DND-41 (cell line): Measurements from ENCODE around the gene COL23A1.

Source experiments
- ATAC-seq: fragments of 200-7000 bp; cut with Tn5 transposase; 3 replicates; pipeline ENCODE4 v1.9.1; 2021; ENCODE audit warnings: low read depth; ENCODE audit not compliant: insufficient read depth
- DNase-seq: peaks from one replicate; pipeline ENCODE4 v3.0.0-alpha.2; 2020
- H2AFZ ChIP-seq: 2 replicates; pipeline ENCODE4 v1.6.0; 2012; ENCODE audit warnings: low read depth, low read length
- H3K27ac ChIP-seq: 2 replicates; pipeline ENCODE4 v1.5.1; 2012; ENCODE audit warnings: low read length, inconsistent platforms
- H3K27me3 ChIP-seq: fragments of 200-600 bp; sonication (generic); 2 replicates; pipeline ENCODE4 v1.6.0; 2012; ENCODE audit warnings: low read length, mild to moderate bottlenecking, inconsistent platforms; ENCODE audit not compliant: insufficient read depth, poor library complexity
- H3K36me3 ChIP-seq: 2 replicates; pipeline ENCODE4 v1.5.1; 2012; ENCODE audit warnings: low read length, inconsistent platforms; ENCODE audit not compliant: insufficient read depth
- H3K4me1 ChIP-seq: 2 replicates; pipeline ENCODE4 v1.5.1; 2012; ENCODE audit warnings: mild to moderate bottlenecking, low read length; ENCODE audit not compliant: insufficient read depth
- H3K4me2 ChIP-seq: 2 replicates; pipeline ENCODE4 v1.6.0; 2012; ENCODE audit warnings: mild to moderate bottlenecking, moderate library complexity, low read length, inconsistent platforms; ENCODE audit not compliant: insufficient read depth
- H3K4me3 ChIP-seq, 2 experiments: fragments of 200-600 bp in 1 of 2; shearing (Covaris generic) in 1 of 2; 2 replicates each; pipeline ENCODE4 v1.5.1; 2012 to 2016; ENCODE audit warnings: inconsistent platforms in 2 of 2, low read length in 2 of 2, mild to moderate bottlenecking in 2 of 2, low read depth in 1 of 2, moderate library complexity in 1 of 2
- H3K79me2 ChIP-seq: 2 replicates; pipeline ENCODE4 v1.6.0; 2012; ENCODE audit warnings: low read length, inconsistent platforms; ENCODE audit not compliant: insufficient read depth
- H3K9ac ChIP-seq: 2 replicates; pipeline ENCODE4 v1.6.0; 2012; ENCODE audit warnings: low read depth, mild to moderate bottlenecking, inconsistent platforms, low read length, moderate library complexity
- H3K9me3 ChIP-seq: 2 replicates; pipeline ENCODE4 v1.5.1; 2012; ENCODE audit warnings: low read length, moderate library complexity, mild to moderate bottlenecking, inconsistent platforms; ENCODE audit not compliant: insufficient read depth, severe bottlenecking
- H4K20me1 ChIP-seq: 2 replicates; pipeline ENCODE4 v1.6.0; 2012; ENCODE audit warnings: low read length; ENCODE audit not compliant: insufficient read depth
- EZH2 ChIP-seq: IDR thresholded peaks from 3 replicates; pipeline ENCODE4 v1.6.1; 2012; ENCODE audit warnings: borderline replicate concordance, low read depth, mild to moderate bottlenecking, moderate library complexity, low read length, inconsistent platforms; ENCODE audit not compliant: severe bottlenecking
- TF ChIP-seq, protein P1 (sequence below): IDR thresholded peaks from 2 replicates; pipeline ENCODE4 v1.5.1; 2012; ENCODE audit warnings: borderline replicate concordance, low read length, moderate library complexity, mild to moderate bottlenecking; ENCODE audit not compliant: poor library complexity, severe bottlenecking; ENCODE audit errors: extremely low read depth

Gene COL23A1

DNA sequence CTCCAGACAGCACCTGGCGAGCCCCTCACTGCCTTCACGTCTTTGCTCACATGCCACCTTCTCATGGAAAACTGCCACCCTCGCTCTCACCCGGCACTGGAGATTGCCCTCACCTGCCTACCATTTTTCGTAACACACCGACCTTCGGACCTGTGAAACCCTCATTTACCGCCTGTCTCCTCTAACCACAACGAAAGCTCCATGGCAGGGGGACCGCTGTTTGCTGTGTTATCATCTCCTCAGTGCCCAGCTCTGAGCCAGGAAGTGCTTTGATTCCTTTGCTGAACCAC lies 248.4 kb downstream of the COL23A1 start:
- H3K36me3 ChIP-seq = no peaks in the 10 kb centered on the region
- no peaks in the 10 kb centered on the region for H3K4me1 ChIP-seq
- no peak overlapping the region for H2AFZ ChIP-seq
- H4K20me1 ChIP-seq = no peaks in the 10 kb centered on the region
- no peak overlapping the region for H3K4me3 ChIP-seq
- H3K9me3 ChIP-seq = no peaks in the 10 kb centered on the region
- H3K27me3 ChIP-seq = no peaks in the 10 kb centered on the region
- ATAC-seq = no peak
- DNase-seq = no peak
- H3K79me2 ChIP-seq = no peaks in the 10 kb centered on the region
- no peak overlapping the region for H3K9ac ChIP-seq
- no peak overlapping the region for H3K4me2 ChIP-seq
- H3K27ac ChIP-seq = no peak overlapping the region
- TF ChIP-seq EZH2 = no peak
- TF ChIP-seq, protein P1, sequence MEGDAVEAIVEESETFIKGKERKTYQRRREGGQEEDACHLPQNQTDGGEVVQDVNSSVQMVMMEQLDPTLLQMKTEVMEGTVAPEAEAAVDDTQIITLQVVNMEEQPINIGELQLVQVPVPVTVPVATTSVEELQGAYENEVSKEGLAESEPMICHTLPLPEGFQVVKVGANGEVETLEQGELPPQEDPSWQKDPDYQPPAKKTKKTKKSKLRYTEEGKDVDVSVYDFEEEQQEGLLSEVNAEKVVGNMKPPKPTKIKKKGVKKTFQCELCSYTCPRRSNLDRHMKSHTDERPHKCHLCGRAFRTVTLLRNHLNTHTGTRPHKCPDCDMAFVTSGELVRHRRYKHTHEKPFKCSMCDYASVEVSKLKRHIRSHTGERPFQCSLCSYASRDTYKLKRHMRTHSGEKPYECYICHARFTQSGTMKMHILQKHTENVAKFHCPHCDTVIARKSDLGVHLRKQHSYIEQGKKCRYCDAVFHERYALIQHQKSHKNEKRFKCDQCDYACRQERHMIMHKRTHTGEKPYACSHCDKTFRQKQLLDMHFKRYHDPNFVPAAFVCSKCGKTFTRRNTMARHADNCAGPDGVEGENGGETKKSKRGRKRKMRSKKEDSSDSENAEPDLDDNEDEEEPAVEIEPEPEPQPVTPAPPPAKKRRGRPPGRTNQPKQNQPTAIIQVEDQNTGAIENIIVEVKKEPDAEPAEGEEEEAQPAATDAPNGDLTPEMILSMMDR = no peak

DNA sequence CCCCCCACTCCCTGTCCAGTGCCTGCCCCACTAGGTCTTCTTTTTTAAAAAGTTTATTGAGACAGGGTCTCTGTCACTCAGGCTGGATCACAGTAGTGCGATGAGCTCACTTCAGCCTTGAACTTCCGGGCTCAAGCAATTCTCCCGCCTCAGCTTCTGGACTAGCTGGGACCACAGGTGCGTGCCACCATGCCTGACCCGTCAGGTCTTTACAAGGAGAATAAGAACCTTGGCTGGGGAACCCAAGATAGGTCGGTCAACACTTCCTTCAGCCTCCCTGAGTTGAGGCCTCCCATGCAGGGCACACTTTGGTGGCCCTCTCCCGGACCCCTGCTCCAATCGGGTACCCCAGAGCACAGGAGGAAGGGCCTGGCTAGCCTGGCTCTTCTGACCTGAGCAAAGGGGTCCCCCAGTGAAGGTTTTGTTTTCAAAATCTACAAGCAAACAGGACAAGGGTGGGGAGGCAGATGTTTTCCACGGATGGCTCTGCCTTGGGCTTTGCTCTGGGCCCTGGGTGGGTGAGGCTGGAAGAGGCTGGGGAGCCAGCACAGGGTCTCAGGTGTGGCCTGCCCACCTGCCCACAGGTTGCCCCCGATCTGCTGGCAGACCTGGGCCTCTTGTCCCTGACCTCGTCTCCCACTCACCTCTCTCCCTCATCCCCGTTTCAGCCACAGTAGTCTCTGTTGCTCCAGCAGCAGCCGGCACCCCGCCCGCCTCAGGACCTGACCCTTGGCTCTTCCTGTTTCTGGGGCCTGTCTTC lies 248.9 kb downstream of the COL23A1 start:
- no peaks in the 10 kb centered on the region for H4K20me1 ChIP-seq
- H3K9ac ChIP-seq = no peak overlapping the region
- H3K4me1 ChIP-seq = no peaks in the 10 kb centered on the region
- no peaks in the 10 kb centered on the region for H3K9me3 ChIP-seq
- no peak for TF ChIP-seq EZH2
- TF ChIP-seq, protein P1 = no peak
- H3K79me2 ChIP-seq = no peaks in the 10 kb centered on the region
- no peak overlapping the region for H3K4me2 ChIP-seq
- no peak for ATAC-seq
- H2AFZ ChIP-seq = no peak overlapping the region
- H3K27me3 ChIP-seq = no peaks in the 10 kb centered on the region
- H3K4me3 ChIP-seq = no peak overlapping the region
- no peaks in the 10 kb centered on the region for H3K36me3 ChIP-seq
- H3K27ac ChIP-seq = no peak overlapping the region
- DNase-seq = no peak

GRCh38 chr5:178340637-178341036 lies 249.6 kb downstream of the COL23A1 start:
- H3K4me3 ChIP-seq = no peak overlapping the region
- DNase-seq (no peak), ATAC-seq (no peak)
- no peaks in the 10 kb centered on the region for H3K36me3 ChIP-seq
- H3K4me2 ChIP-seq = no peak overlapping the region
- no peaks in the 10 kb centered on the region for H4K20me1 ChIP-seq
- H3K27me3 ChIP-seq = no peaks in the 10 kb centered on the region
- no peak overlapping the region for H3K27ac ChIP-seq
- H3K4me1 ChIP-seq = no peaks in the 10 kb centered on the region
- no peak for TF ChIP-seq EZH2
- TF ChIP-seq, protein P1 = no peak
- no peak overlapping the region for H3K9ac ChIP-seq
- H3K79me2 ChIP-seq = no peaks in the 10 kb centered on the region
- H3K9me3 ChIP-seq = no peaks in the 10 kb centered on the region
- H2AFZ ChIP-seq = no peak overlapping the region
